DOHH2 (cell line): ENCODE data around the gene SLC10A4.

Experiments
- CTCF ChIP-seq: fragments of 200-600 bp; sonication (generic); IDR thresholded peaks from one replicate; pipeline ENCODE4 v1.5.1; 2014; ENCODE audit warnings: antibody characterized with exemption, mild to moderate bottlenecking, low read depth, low read length; ENCODE audit not compliant: poor library complexity, severe bottlenecking
- EZH2phosphoT487 ChIP-seq: fragments of 200-600 bp; sonication (generic); IDR thresholded peaks from 2 replicates; pipeline ENCODE4 v1.6.1; 2017; ENCODE audit warnings: borderline replicate concordance, mild to moderate bottlenecking, antibody characterized with exemption, low read length, moderate library complexity, mixed read lengths

DNA sequence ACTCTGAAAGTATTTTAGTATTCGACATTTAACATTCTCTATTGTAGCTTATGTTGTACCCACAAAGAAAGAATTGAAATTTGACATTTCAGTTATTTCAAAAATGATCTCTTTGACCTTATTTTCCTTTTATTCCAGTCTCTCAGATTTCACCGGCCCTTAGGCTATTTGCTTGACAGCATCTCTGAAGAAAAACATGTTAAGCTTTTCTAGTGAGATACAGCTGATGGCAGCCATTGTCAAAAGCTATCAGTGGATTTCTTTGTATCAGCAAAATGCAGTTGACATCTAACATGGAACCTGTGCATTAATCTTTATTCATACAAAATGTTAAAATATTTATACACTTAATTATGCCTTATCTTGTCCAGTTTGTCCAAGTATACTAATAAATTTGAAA lies 23.6 kb downstream of the SLC10A4 start:
- TF ChIP-seq EZH2phosphoT487 (no peak), CTCF (no peak)
